Heart left ventricle (tissue), 13 donors: ENCODE results near the gene ESR2.

ENCODE experiments used
- POLR2A ChIP-seq, 2 donors: fragments of 450-650 bp; IDR thresholded peaks; one replicate each; pipeline ENCODE4 v1.6.1; 2017; ENCODE audit warnings: antibody characterized with exemption in 2 of 2, mild to moderate bottlenecking in 2 of 2, moderate library complexity in 2 of 2
- TF ChIP-seq, protein P1 (sequence below), 12 donors: fragments of 200-600 bp; sonication (generic) in 4 of 12; IDR thresholded peaks; one replicate each; pipeline versions ENCODE4 v1.5.0 to v1.8.0; 2018 to 2022; ENCODE audit warnings: antibody characterized with exemption in 12 of 12, mild to moderate bottlenecking in 5 of 12
- donor health status: ischemic (EF 13 %, LVEDD 7.1; RV severe dilation, severe dysfunction).
- donor health status: DM: no; HTN: yes; CAD: no.
- donor health status: DM: no; HTN: no; CAD: no.
- donor health status: ischemic (EF 25% LVEDD 6.9; RV normal size, moderate dysfunction).
- donor health status: ischemic (EF 25% LVEDD 5.7; RV mildly dilated, moderate dysfunction).
- donor health status: ischemic (EF 35%, LVEDD 5.7; RV mildly dilated, moderate dysfunction).
- donor health status: nonischemic (EF 11% LVEDD 7.7; RV severe dilation, severe dysfunction).
- donor health status: DM: yes; HTN: yes; CAD: no.
- donor health status: PGD.
- donor health status: ischemic (EF 29% LVEDD 5.4; RV normal size, mild dysfunction).
- donor health status: nonischemic (EF 23%, LVEDD 6.1; RV moderate dilation, normal function).

DNA sequence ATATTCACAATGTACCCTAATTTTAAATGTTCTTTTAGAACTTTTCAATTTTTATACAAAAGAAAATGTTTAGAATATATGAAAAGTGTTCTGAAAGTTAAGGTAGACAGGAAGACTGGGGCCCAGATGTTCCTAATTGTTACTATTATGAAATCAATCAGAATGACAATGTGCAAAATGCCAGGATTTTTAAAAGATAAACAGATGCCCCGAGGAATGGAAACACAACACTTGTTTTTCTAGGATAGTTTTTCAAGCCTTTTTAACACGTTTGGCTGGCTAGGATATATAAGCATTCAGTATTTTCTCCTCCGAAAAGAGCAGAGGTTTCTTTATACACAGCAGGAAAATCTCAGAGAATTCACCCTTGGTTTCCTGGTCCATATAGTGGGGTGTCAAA is 106.8 kb downstream of the ESR2 start:
- TF ChIP-seq, protein P1, sequence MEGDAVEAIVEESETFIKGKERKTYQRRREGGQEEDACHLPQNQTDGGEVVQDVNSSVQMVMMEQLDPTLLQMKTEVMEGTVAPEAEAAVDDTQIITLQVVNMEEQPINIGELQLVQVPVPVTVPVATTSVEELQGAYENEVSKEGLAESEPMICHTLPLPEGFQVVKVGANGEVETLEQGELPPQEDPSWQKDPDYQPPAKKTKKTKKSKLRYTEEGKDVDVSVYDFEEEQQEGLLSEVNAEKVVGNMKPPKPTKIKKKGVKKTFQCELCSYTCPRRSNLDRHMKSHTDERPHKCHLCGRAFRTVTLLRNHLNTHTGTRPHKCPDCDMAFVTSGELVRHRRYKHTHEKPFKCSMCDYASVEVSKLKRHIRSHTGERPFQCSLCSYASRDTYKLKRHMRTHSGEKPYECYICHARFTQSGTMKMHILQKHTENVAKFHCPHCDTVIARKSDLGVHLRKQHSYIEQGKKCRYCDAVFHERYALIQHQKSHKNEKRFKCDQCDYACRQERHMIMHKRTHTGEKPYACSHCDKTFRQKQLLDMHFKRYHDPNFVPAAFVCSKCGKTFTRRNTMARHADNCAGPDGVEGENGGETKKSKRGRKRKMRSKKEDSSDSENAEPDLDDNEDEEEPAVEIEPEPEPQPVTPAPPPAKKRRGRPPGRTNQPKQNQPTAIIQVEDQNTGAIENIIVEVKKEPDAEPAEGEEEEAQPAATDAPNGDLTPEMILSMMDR (IDR thresholded peaks at IDR 0.05) = no peak
- no peak for TF ChIP-seq POLR2A (IDR thresholded peaks at IDR 0.05)
